Neural progenitor cell (in vitro differentiated cells): ENCODE results near the gene FAM89A.

Experiments
- CTCF ChIP-seq: fragments of 200-600 bp; sonication (generic); IDR thresholded peaks from 2 replicates; pipeline ENCODE4 v1.5.1; 2017; ENCODE audit warnings: antibody characterized with exemption, mild to moderate bottlenecking
- EZH2 ChIP-seq: fragments of 200-600 bp; sonication (generic); IDR thresholded peaks from 2 replicates; pipeline ENCODE4 v1.6.1; 2017; ENCODE audit warnings: antibody characterized with exemption, mild to moderate bottlenecking, moderate library complexity
- EZH2phosphoT487 ChIP-seq: fragments of 200-600 bp; sonication (generic); IDR thresholded peaks from 2 replicates; pipeline ENCODE4 v1.6.1; 2017; ENCODE audit warnings: antibody characterized with exemption

DNA sequence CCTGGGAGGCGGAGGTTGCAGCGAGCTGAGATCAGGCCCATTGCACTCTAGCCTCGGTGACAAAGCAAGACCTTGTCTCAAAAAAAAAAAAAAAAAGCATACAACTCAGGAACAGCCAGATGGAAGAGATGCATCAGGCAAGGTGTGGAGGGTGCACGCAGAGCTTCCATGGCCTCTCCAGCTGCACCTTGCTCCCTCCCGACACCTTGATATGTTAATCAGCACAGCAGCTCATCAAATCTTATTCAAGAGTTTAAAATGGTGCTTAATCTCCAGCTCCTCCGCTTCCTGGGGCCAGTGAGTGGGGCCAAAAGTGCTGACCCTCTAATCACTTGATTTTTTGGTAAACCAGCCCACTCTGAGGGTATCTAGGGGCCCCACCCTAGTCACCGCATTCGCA is 29.3 kb upstream of the FAM89A start:
- TF ChIP-seq CTCF (no peak), EZH2 (no peak), EZH2phosphoT487 (no peak)
